Neural progenitor cell (in vitro differentiated cells): ENCODE measurements around the gene MRNIP.

Experiments
- EZH2phosphoT487 ChIP-seq: fragments of 200-600 bp; sonication (generic); IDR thresholded peaks from 2 replicates; pipeline ENCODE4 v1.6.1; 2017; ENCODE audit warnings: antibody characterized with exemption
- TF ChIP-seq, protein P1 (sequence below): fragments of 200-600 bp; sonication (generic); IDR thresholded peaks from 2 replicates; pipeline ENCODE4 v1.5.1; 2017; ENCODE audit warnings: antibody characterized with exemption, mild to moderate bottlenecking

DNA sequence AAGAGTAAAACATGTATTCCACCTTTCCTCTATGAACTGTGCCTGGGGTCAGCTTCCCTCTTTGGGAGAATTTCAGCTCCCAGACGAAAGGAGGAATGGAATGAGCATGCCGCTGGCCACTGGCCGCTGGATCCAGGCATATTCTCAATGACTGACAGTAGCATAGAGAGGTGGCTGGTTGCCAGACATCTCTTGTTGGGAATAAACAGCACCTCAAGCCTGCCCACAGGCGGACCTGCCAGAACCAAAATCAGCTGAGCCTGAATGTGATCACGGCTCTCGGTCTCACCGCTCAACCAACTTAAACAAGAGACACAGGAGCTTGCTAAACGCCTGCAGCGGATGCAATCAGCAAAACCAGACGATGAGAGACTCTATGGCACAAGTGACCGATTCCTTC, 28.5 kb upstream of the MRNIP start:
- TF ChIP-seq, protein P1, sequence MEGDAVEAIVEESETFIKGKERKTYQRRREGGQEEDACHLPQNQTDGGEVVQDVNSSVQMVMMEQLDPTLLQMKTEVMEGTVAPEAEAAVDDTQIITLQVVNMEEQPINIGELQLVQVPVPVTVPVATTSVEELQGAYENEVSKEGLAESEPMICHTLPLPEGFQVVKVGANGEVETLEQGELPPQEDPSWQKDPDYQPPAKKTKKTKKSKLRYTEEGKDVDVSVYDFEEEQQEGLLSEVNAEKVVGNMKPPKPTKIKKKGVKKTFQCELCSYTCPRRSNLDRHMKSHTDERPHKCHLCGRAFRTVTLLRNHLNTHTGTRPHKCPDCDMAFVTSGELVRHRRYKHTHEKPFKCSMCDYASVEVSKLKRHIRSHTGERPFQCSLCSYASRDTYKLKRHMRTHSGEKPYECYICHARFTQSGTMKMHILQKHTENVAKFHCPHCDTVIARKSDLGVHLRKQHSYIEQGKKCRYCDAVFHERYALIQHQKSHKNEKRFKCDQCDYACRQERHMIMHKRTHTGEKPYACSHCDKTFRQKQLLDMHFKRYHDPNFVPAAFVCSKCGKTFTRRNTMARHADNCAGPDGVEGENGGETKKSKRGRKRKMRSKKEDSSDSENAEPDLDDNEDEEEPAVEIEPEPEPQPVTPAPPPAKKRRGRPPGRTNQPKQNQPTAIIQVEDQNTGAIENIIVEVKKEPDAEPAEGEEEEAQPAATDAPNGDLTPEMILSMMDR, result no peak
- no peak for TF ChIP-seq EZH2phosphoT487
